Tibial nerve (tissue), 4 donors: ENCODE measurements around the gene CHAC2. TPM values are rescaled to one million over a fixed set of nuclear protein-coding genes. Genes with fewer than 3 reads are reported as not detected.

Experiments
- DNase-seq, 2 donors: peaks; one replicate each; pipeline ENCODE4 v3.0.0-alpha.2; 2019; ENCODE audit warnings: low spot score in 2 of 2
- H3K27ac ChIP-seq, 4 donors: fragments of 200-600 bp; sonication (generic) in 3 of 4; one replicate each; pipeline ENCODE4 v1.5.1; 2017 to 2019; ENCODE audit warnings: mild to moderate bottlenecking in 1 of 4
- H3K27me3 ChIP-seq, 2 donors: fragments of 200-600 bp; sonication (generic) in 1 of 2; one replicate each; pipeline versions ENCODE4 v1.5.1 to v1.6.0; 2017 to 2019
- H3K36me3 ChIP-seq, 3 donors: fragments of 200-600 bp; sonication (generic); one replicate each; pipeline ENCODE4 v1.5.1; 2018 to 2019
- H3K4me1 ChIP-seq, 4 donors: fragments of 200-600 bp; sonication (generic) in 3 of 4; one replicate each; pipeline ENCODE4 v1.5.1; 2017 to 2019
- H3K4me3 ChIP-seq, 4 donors: fragments of 200-600 bp; sonication (generic) in 3 of 4; one replicate each; pipeline ENCODE4 v1.5.1; 2017 to 2019; ENCODE audit warnings: mild to moderate bottlenecking in 1 of 4, moderate library complexity in 1 of 4
- H3K9me3 ChIP-seq, 4 donors: fragments of 200-600 bp; sonication (generic) in 3 of 4; one replicate each; pipeline ENCODE4 v1.5.1; 2017 to 2019
- EP300 ChIP-seq, 2 donors: sonication (generic); formaldehyde crosslinking; IDR thresholded peaks; one replicate each; pipeline ENCODE4 v1.6.1; 2017; ENCODE audit warnings: antibody characterized with exemption in 2 of 2, mild to moderate bottlenecking in 1 of 2
- POLR2A ChIP-seq, 2 donors: fragments of 450-650 bp; IDR thresholded peaks; one replicate each; pipeline ENCODE4 v1.6.1; 2017; ENCODE audit warnings: antibody characterized with exemption in 2 of 2, mild to moderate bottlenecking in 2 of 2, moderate library complexity in 2 of 2
- WGBS, 2 donors: methylation state at CpG; one replicate each; pipeline ENCODE4 v1.1.5; 2018; 5-methylcytosine and 5-hydroxymethylcytosine counted together
- total RNA-seq, 4 donors: library from RNA; depleted of rRNA; stranded (reverse); fragments of >200 nt; gene quantifications; one replicate each; pipeline ENCODE4 v1.1.0, GENCODE V29; 2016
- TF ChIP-seq, protein P1 (sequence below), 5 experiments: fragments of 200-600 bp in 3 of 5; fragments of 450-650 bp in 2 of 5; sonication (generic) in 3 of 5; IDR thresholded peaks; one replicate each; pipeline ENCODE4 v1.5.1; 2016 to 2019; ENCODE audit warnings: antibody characterized with exemption in 5 of 5, mild to moderate bottlenecking in 3 of 5, moderate library complexity in 2 of 5

Gene CHAC2
- total RNA-seq, 4 donors from 2014 or later = 1.1 to 4.8 (median 1.8) TPM

DNA sequence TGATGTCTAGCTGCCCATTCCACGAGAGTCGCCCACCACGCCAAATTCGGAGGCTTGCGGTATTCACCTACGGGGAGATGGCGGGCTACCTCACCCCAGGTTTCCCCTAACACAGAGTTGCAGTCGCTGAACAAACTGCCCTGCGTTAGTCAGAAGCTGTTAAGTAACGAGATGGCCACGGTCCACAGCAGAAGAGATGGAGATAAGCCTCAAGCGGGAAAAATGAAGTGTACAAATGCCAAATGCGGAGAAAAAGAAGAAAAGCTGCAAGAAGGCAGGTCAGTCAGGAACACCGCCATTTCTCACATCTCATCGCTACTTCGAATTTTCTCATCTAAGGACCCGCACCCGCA lies 18.7 kb downstream of the CHAC2 start:
- Histone ChIP-seq H3K4me3 (peak overlapping the region; percentile 75 to 95 (median 88)), H3K36me3 (peaks cover 0 to 8% (median 0%) of the 10 kb centered on the region in 3 donors), H3K4me1 (peaks cover 0 to 47% (median 21%) of the 10 kb centered on the region in 4 donors), H3K27me3 (no peaks in the 10 kb centered on the region), H3K9me3 (no peaks in the 10 kb centered on the region), H3K27ac (peak overlapping the region; percentile 66 to 92 (median 82))
- 0 to 1% methylated on average over 18 of the region's 18 CpGs for WGBS, 2 donors
- peak in 1 of 2 donors; percentile 18 for DNase-seq
- TF ChIP-seq, protein P1, sequence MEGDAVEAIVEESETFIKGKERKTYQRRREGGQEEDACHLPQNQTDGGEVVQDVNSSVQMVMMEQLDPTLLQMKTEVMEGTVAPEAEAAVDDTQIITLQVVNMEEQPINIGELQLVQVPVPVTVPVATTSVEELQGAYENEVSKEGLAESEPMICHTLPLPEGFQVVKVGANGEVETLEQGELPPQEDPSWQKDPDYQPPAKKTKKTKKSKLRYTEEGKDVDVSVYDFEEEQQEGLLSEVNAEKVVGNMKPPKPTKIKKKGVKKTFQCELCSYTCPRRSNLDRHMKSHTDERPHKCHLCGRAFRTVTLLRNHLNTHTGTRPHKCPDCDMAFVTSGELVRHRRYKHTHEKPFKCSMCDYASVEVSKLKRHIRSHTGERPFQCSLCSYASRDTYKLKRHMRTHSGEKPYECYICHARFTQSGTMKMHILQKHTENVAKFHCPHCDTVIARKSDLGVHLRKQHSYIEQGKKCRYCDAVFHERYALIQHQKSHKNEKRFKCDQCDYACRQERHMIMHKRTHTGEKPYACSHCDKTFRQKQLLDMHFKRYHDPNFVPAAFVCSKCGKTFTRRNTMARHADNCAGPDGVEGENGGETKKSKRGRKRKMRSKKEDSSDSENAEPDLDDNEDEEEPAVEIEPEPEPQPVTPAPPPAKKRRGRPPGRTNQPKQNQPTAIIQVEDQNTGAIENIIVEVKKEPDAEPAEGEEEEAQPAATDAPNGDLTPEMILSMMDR (IDR thresholded peaks at IDR 0.05) = no peak

DNA sequence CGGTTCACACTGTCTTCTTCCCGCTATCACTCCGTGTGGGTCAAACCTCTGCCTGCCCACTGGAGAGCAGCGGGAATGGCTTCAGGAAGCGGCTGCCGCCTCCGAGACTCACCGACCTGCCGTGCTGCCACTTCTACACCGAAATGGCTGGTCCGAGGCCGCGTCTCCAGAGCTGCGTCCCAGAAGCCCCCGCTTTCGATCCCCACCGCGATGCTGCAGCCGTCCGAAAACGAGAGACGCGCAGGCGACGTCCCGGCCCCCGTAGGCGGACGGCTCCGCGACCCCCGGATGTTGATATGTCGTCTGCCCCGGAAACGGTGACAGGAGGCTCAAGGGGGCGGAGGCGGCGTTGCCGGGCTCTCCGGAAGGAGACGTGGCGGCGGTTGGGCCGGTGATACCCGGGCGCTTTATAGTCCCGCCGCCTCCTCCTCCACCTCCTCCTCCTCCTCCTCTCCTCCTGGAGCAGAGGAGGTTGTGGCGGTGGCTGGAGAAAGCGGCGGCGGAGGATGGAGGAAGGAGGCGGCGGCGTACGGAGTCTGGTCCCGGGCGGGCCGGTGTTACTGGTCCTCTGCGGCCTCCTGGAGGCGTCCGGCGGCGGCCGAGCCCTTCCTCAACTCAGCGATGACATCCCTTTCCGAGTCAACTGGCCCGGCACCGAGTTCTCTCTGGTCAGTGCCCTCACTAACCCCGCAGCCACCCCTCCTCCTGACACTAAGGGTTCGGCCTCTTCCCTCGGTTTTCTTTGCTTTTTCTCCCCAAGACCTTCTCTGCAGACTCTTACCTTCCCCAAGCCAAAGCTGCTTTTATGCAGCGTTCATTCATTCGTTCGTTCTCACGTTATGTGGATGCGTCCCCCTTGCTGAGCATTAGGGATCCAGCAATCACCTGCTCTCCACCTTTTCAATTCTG lies 19.4 kb downstream of the CHAC2 start, which contains the start of the genes ASB3 and ERLEC1:
Gene ASB3 (minus strand): TSS at position 249 of the 909 bp plus-strand sequence. CDS start 21,381 bp downstream, outside the sequence.
Gene ERLEC1 (plus strand): TSS at position 340 of the 909 bp plus-strand sequence. CDS start 167 bp downstream, at position 507.
- H3K27me3 ChIP-seq = no peaks in the 10 kb centered on the region
- peaks cover 0 to 3% (median 0%) of the 10 kb centered on the region in 3 donors for H3K36me3 ChIP-seq
- peak within 1 kb of the TSS; percentile 66 to 92 (median 82) for H3K27ac ChIP-seq
- peak within 1 kb of the TSS; percentile 75 to 95 (median 88) for H3K4me3 ChIP-seq
- H3K9me3 ChIP-seq = no peaks in the 10 kb centered on the region
- 0 to 1% methylated on average over 37 to 66 of the region's 77 CpGs for WGBS, 2 donors
- peaks cover 0 to 47% (median 21%) of the 10 kb centered on the region in 4 donors for H3K4me1 ChIP-seq
- peak; percentile 64 to 76 for DNase-seq
- TF ChIP-seq EP300 (IDR thresholded peaks at IDR 0.05) (peak; percentile 43 to 93), POLR2A (IDR thresholded peaks at IDR 0.05) (peak in 1 of 2 donors; percentile 52)
- TF ChIP-seq, protein P1 (IDR thresholded peaks at IDR 0.05) = peak in 2 of 5 experiments; percentile 5 to 28

DNA sequence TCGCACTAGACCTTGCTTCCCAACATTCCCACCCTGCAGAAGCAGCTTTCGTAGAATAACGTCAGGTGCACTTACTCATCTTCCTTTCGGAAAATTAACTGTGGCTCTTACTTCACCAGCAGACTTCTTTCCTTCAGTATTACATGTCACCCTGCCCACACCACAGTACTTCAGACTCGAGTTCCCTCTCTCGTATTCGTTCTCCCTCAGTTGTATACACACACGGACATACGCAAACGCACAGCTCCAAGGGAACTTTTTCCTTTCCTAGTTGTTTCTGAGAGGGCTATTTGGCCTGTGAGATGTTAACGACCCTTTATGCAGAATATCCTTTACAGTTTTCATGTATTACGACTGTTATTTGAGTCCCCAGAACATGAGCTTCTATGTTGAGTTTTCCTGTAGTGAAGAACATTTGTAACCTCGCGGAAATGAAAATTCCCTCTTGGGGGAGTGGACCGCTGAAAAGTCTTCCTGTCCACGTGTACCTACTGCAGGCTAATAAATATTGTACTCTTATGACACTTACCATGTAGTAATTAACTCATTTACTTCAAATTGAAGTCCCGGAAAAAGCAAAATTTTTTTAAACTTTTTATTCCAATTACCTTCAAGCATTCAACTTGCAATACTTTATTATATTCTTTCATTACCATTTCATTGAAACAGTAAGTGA lies 20.1 kb downstream of the CHAC2 start:
- Histone ChIP-seq H3K27me3 (no peaks in the 10 kb centered on the region), H3K9me3 (no peaks in the 10 kb centered on the region), H3K27ac (peak overlapping the region; percentile 66 to 92 (median 82)), H3K4me1 (peaks cover 0 to 47% (median 21%) of the 10 kb centered on the region in 4 donors), H3K36me3 (no peaks in the 10 kb centered on the region), H3K4me3 (peak overlapping the region; percentile 75 to 95 (median 88))
- WGBS, 2 donors = 4 to 5% methylated on average over 17 of the region's 17 CpGs
- TF ChIP-seq, protein P1 (IDR thresholded peaks at IDR 0.05) = no peak
- TF ChIP-seq EP300 (IDR thresholded peaks at IDR 0.05) (no peak), POLR2A (IDR thresholded peaks at IDR 0.05) (no peak)
- no peak for DNase-seq

DNA sequence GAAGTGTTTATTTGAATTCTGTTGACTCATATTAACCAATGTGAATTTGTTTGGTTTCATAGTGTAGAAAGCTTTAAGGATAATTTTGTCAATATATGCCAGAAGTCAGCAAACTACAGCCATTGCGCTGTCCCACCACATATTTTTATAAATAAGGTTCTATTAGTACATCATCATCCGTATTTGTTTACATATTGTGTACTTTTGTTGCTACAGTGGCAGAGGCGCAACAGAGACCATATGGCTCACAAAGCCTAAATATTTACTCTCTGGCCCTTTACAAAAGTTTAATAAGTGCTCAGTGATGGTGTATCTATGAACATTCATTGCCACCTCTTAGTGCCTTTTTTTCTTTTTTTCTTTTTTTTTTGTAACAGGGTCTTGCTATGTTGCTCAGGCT lies 25.7 kb downstream of the CHAC2 start:
- no peak for DNase-seq
- Histone ChIP-seq H3K9me3 (no peaks in the 10 kb centered on the region), H3K27me3 (no peaks in the 10 kb centered on the region), H3K4me1 (peaks cover 0 to 20% (median 2%) of the 10 kb centered on the region in 4 donors), H3K4me3 (no peak overlapping the region), H3K36me3 (peaks cover 0 to 40% (median 2%) of the 10 kb centered on the region in 3 donors), H3K27ac (no peak overlapping the region)
- TF ChIP-seq POLR2A (IDR thresholded peaks at IDR 0.05) (no peak), EP300 (IDR thresholded peaks at IDR 0.05) (no peak)
- TF ChIP-seq, protein P1 (IDR thresholded peaks at IDR 0.05) = no peak
- WGBS, 2 donors = 89 to 90% methylated on average over 3 of the region's 3 CpGs
